Measurements from ENCODE around the gene VIPR1.

GRCh38 chr3:42515391-42515916, 13.0 kb downstream of the VIPR1 start:
- TF ChIP-seq CTCF (IDR thresholded peaks at IDR 0.05; ENCODE audit: low read length) = no peak
- TF ChIP-seq EZH2 (optimal IDR thresholded peaks at IDR 0.05; ENCODE audit: low read depth, low read length) = no peak
- TF ChIP-seq EZH2phosphoT487 (IDR thresholded peaks at IDR 0.05; ENCODE audit: low read length) = no peak
